GM19395 (cell line): ENCODE data around the gene H2AZ2.
"Not testable (repeated sequence)": the region's sequence is repeated elsewhere in the genome, so short reads cannot be mapped to it uniquely, and the experiment has no call there.

ENCODE experiments used
- ATAC-seq: cut with Tn5 transposase; IDR thresholded peaks from one replicate; pipeline ENCODE4 v1.9.1; 2021; ENCODE audit warnings: mild to moderate bottlenecking, moderate library complexity; ENCODE audit not compliant: unreplicated experiment

The H2AZ2 gene

GRCh38 chr7:44787762-44788161, 60.1 kb downstream of the H2AZ2 start:
- no peak for ATAC-seq

DNA sequence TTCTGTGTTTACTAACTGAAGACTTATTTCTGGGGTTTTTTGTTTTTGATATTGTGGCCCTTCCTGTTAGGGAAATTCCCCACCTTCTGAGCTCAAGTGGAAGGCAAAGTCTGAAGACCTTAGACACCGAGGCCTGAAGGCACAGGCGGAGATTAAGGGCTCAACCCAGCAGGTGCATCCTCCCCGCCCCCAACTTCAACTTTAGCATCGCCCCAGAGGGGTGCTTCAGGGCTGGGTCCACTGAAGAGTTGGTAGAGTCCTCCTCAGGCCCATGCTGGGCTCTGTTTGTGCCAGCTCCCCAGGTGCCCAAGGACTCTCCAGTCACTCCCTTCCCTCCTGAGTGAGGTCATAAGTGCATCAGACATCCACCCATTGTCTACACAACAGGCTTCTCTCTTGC, 60.8 kb downstream of the H2AZ2 start:
- ATAC-seq = no peak

DNA sequence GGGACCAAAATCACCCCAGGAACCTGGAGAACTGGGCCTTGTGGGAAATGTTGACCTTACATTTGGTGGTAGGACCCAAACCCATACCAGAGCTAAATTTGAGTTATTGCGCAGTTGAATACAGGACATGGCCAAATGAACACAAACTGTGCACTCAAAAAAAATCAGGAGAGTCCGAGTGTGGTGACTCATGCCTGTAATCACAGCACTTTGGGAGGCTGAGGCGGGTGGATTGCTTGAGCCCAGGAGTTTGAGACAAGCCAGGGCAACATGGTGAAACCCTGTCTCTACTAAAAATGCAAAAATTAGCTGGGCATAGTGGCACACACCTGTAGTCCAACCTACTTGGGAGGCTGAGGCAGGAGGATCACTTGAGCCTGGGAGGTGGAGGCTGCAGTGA, 62.7 kb downstream of the H2AZ2 start:
- ATAC-seq = not testable (repeated sequence)

- ATAC-seq = no peak
Observed at GRCh38 chr7:44784364-44784763, 63.5 kb downstream of the H2AZ2 start.

DNA sequence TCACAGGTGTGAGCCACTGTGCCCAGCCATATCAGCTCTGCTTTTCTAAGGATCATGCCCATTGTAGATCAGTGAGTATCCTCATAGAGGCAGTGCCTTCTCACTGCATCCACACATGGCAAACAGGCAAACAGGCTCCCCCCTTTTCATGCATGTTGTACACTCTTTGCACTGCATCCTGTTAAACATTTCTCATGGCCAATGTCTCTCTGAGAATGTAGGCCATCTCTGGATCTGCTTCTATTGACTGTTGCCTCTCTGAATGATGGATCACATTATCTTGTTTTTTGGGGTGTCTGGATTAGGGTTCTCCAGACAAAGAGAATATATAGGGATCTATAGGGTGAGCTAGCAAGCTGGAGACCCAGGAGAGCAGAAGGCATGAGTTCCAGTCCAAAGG, 64.5 kb downstream of the H2AZ2 start:
- no peak for ATAC-seq

DNA sequence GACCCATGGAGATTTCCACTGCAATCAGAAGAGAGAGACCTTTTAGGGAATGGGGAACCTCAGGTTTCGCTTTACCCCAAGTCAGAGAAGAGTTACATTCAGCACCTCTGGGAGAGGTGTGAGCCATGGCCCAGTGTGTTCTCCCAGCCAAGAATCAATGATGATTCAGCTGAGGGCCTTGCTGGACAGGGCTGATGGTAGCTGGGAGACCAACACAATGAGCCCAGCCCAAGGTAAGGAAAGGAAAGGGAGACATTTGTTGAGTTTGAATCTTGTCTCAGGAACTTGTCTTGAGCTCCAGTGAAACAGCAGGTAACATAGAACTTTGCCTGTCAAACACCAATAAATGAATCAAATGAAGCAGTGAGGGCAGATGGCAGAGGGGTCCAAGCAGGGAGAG, 65.4 kb downstream of the H2AZ2 start:
- no peak for ATAC-seq
